Loucy (cell line): ENCODE measurements around the gene SPPL2C.

ENCODE experiments used
- H2AFZ ChIP-seq: fragments of 200-600 bp; sonication (generic); 2 replicates; pipeline ENCODE4 v1.6.0; 2016; ENCODE audit warnings: antibody characterized with exemption, mild to moderate bottlenecking, low read length, moderate library complexity
- H3F3A ChIP-seq: fragments of 200-600 bp; 2 replicates; pipeline ENCODE4 v1.6.0; 2016; ENCODE audit warnings: antibody characterized with exemption, low read depth, mild to moderate bottlenecking
- H3K27me3 ChIP-seq: fragments of 200-600 bp; sonication (generic); 2 replicates; pipeline ENCODE4 v1.6.1; 2014; ENCODE audit warnings: low read length, mild to moderate bottlenecking; ENCODE audit not compliant: insufficient read depth, poor library complexity, severe bottlenecking
- H3K36me3 ChIP-seq: fragments of 200-600 bp; sonication (generic); 2 replicates; pipeline ENCODE4 v1.6.1; 2016; ENCODE audit warnings: low read length; ENCODE audit not compliant: insufficient read depth
- H3K4me1 ChIP-seq: fragments of 200-600 bp; sonication (generic); 2 replicates; pipeline ENCODE4 v1.5.1; 2014; ENCODE audit warnings: low read length, mild to moderate bottlenecking; ENCODE audit not compliant: insufficient read depth, poor library complexity, severe bottlenecking
- H3K4me2 ChIP-seq: fragments of 200-600 bp; sonication (generic); 2 replicates; pipeline ENCODE4 v1.6.0; 2014; ENCODE audit warnings: antibody characterized with exemption, low read length, low read depth, mild to moderate bottlenecking; ENCODE audit not compliant: poor library complexity, severe bottlenecking
- H3K4me3 ChIP-seq: fragments of 200-600 bp; sonication (generic); 2 replicates; pipeline ENCODE4 v1.5.1; 2014; ENCODE audit warnings: low read length, mild to moderate bottlenecking, mixed read lengths; ENCODE audit not compliant: poor library complexity, severe bottlenecking
- H3K79me2 ChIP-seq: fragments of 200-600 bp; sonication (generic); 2 replicates; pipeline ENCODE4 v1.6.1; 2014; ENCODE audit warnings: low read length; ENCODE audit not compliant: insufficient read depth
- H3K9ac ChIP-seq: fragments of 200-600 bp; sonication (generic); 2 replicates; pipeline ENCODE4 v1.6.0; 2014; ENCODE audit warnings: mild to moderate bottlenecking, low read depth, low read length, moderate library complexity; ENCODE audit not compliant: poor library complexity, severe bottlenecking
- H3K9me2 ChIP-seq: fragments of 200-600 bp; sonication (generic); replicated peaks from 2 replicates; pipeline ENCODE4 v1.6.1; 2016; ENCODE audit warnings: low read depth, low read length, mixed read lengths
- H3K9me3 ChIP-seq: fragments of 200-600 bp; sonication (generic); 2 replicates; pipeline ENCODE4 v1.6.1; 2014; ENCODE audit warnings: mild to moderate bottlenecking, antibody characterized with exemption, low read length, low read depth; ENCODE audit not compliant: insufficient read depth
- H4K20me1 ChIP-seq: fragments of 200-600 bp; sonication (generic); 2 replicates; pipeline ENCODE4 v1.6.0; 2014; ENCODE audit warnings: antibody characterized with exemption, low read length, mild to moderate bottlenecking; ENCODE audit not compliant: insufficient read depth, poor library complexity, severe bottlenecking
- EZH2phosphoT487 ChIP-seq: fragments of 200-600 bp; IDR thresholded peaks from 2 replicates; pipeline ENCODE4 v1.6.1; 2018; ENCODE audit warnings: antibody characterized with exemption, mild to moderate bottlenecking, moderate library complexity, borderline replicate concordance
- TF ChIP-seq, protein P1 (sequence below): fragments of 200-600 bp; sonication (generic); conservative IDR thresholded peaks from 2 replicates; pipeline ENCODE4 v1.5.1; 2014; ENCODE audit warnings: mild to moderate bottlenecking, antibody characterized with exemption, low read length

Gene SPPL2C

DNA sequence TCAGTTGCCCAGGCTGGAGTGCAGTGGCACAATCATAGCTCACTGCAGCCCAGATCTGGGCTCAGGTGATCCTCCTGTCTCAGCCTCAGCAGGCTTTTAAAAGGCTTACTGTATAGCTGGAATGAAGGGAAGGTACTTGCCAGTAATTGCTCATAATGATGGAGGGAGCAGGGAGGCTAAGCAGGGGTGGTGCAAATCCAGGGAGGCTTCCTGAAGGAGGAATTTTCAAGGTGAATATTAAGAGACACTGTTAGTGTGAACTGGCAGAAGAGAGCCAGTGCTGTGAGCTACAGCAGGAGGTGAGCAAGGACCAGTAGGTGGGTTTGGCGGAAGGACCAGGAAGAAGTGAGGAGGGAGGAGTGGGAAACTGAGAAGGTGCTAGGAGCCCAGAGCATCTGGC lies 35.8 kb upstream of the SPPL2C start:
- H3K9me3 ChIP-seq = no peaks in the 10 kb centered on the region
- TF ChIP-seq, protein P1, sequence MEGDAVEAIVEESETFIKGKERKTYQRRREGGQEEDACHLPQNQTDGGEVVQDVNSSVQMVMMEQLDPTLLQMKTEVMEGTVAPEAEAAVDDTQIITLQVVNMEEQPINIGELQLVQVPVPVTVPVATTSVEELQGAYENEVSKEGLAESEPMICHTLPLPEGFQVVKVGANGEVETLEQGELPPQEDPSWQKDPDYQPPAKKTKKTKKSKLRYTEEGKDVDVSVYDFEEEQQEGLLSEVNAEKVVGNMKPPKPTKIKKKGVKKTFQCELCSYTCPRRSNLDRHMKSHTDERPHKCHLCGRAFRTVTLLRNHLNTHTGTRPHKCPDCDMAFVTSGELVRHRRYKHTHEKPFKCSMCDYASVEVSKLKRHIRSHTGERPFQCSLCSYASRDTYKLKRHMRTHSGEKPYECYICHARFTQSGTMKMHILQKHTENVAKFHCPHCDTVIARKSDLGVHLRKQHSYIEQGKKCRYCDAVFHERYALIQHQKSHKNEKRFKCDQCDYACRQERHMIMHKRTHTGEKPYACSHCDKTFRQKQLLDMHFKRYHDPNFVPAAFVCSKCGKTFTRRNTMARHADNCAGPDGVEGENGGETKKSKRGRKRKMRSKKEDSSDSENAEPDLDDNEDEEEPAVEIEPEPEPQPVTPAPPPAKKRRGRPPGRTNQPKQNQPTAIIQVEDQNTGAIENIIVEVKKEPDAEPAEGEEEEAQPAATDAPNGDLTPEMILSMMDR = no peak
- no peak for TF ChIP-seq EZH2phosphoT487
- H3K27me3 ChIP-seq = no peaks in the 10 kb centered on the region
- H3K9me2 ChIP-seq = no peaks in the 10 kb centered on the region
- H2AFZ ChIP-seq = no peak overlapping the region
- no peaks in the 10 kb centered on the region for H4K20me1 ChIP-seq
- H3K9ac ChIP-seq = no peak overlapping the region
- H3K4me3 ChIP-seq = no peak overlapping the region
- H3K79me2 ChIP-seq = no peaks in the 10 kb centered on the region
- no peaks in the 10 kb centered on the region for H3K4me1 ChIP-seq
- no peaks in the 10 kb centered on the region for H3F3A ChIP-seq
- no peak overlapping the region for H3K4me2 ChIP-seq
- H3K36me3 ChIP-seq = no peaks in the 10 kb centered on the region

DNA sequence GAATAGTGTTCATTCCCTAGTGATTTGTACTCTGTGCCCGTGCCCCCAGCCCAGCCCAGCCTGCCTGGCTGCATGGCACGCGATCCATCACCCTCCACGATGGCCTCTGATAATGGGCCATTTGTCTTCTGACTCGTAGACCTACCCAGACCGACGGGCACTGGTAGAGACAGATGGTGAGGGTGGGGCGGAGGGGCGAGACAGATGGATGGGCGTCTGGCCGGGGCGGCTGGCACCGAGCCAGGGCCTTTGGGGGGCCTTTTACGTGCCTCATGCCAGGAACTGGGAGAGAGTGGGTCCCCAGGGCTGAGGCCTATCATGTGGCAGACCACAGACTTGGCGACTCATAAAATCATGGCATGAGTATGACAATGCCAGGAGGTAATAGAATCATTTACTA lies 35.2 kb upstream of the SPPL2C start:
- Histone ChIP-seq H3F3A (no peaks in the 10 kb centered on the region), H3K27me3 (no peaks in the 10 kb centered on the region), H3K9me3 (no peaks in the 10 kb centered on the region), H3K79me2 (no peaks in the 10 kb centered on the region), H3K4me3 (no peak overlapping the region), H4K20me1 (no peaks in the 10 kb centered on the region), H3K9ac (no peak overlapping the region), H3K4me2 (no peak overlapping the region), H3K36me3 (no peaks in the 10 kb centered on the region), H3K9me2 (no peaks in the 10 kb centered on the region), H2AFZ (no peak overlapping the region), H3K4me1 (no peaks in the 10 kb centered on the region)
- TF ChIP-seq EZH2phosphoT487 = no peak
- TF ChIP-seq, protein P1 = no peak

DNA sequence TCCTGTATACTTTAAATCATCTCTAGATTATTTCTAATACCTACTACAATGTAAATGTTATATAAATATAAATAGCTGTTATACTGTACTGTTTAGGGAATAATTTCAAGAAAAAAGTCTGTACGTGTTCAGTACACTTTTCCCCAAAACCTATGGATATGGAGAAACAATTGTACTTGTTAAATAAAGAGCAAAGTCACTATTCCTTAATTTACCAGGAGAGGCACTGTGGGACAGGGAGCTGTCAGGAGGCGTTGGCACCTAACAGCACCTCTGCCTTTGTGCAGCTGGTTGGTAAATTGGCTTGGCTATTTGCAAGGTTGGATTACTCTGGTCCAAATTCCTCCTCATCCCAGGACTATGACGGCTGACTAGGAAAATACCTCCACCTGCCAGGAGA lies 32.6 kb upstream of the SPPL2C start:
- H3F3A ChIP-seq = no peaks in the 10 kb centered on the region
- H3K9ac ChIP-seq = no peak overlapping the region
- H3K9me3 ChIP-seq = no peaks in the 10 kb centered on the region
- H3K9me2 ChIP-seq = no peaks in the 10 kb centered on the region
- no peaks in the 10 kb centered on the region for H3K27me3 ChIP-seq
- no peak overlapping the region for H3K4me2 ChIP-seq
- no peaks in the 10 kb centered on the region for H3K4me1 ChIP-seq
- no peak overlapping the region for H2AFZ ChIP-seq
- TF ChIP-seq, protein P1 = peak; percentile 45
- no peak for TF ChIP-seq EZH2phosphoT487
- no peaks in the 10 kb centered on the region for H3K36me3 ChIP-seq
- H3K79me2 ChIP-seq = no peaks in the 10 kb centered on the region
- no peak overlapping the region for H3K4me3 ChIP-seq
- H4K20me1 ChIP-seq = no peaks in the 10 kb centered on the region
